ENCODE results near the gene TMIGD1. TPM values are rescaled to one million over a fixed set of nuclear protein-coding genes. Genes with fewer than 3 reads are reported as not detected.
"Not testable (repeated sequence)": the region's sequence is repeated elsewhere in the genome, so short reads cannot be mapped to it uniquely, and the experiment has no call there.

Gene TMIGD1
- total RNA-seq, 1 experiment from 2014 or later, result not detected

DNA sequence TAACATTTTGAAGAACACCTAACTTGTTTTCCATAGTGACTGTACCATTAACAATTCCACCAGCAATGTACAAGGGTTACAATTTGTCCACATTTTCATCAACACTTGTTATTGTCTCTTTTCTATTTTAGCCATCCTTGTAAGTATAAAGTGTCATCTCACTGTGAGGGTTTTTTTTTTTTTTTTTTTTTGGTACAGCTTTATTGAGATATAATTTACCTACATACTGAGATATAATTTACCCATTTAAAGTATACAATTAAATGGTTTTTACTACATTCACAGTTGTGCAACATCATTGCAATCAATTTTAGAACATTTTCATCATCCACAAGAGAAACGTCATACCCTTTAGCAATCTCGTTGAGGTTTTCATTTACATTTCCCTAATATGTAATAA is 17.9 kb upstream of the TMIGD1 start:
- TF ChIP-seq, protein P1, sequence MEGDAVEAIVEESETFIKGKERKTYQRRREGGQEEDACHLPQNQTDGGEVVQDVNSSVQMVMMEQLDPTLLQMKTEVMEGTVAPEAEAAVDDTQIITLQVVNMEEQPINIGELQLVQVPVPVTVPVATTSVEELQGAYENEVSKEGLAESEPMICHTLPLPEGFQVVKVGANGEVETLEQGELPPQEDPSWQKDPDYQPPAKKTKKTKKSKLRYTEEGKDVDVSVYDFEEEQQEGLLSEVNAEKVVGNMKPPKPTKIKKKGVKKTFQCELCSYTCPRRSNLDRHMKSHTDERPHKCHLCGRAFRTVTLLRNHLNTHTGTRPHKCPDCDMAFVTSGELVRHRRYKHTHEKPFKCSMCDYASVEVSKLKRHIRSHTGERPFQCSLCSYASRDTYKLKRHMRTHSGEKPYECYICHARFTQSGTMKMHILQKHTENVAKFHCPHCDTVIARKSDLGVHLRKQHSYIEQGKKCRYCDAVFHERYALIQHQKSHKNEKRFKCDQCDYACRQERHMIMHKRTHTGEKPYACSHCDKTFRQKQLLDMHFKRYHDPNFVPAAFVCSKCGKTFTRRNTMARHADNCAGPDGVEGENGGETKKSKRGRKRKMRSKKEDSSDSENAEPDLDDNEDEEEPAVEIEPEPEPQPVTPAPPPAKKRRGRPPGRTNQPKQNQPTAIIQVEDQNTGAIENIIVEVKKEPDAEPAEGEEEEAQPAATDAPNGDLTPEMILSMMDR (conservative IDR thresholded peaks at IDR 0.05), result no peak
- H3K4me1 ChIP-seq (ENCODE audit: insufficient read depth, low read length), result no peaks in the 10 kb centered on the region
- H3K79me2 ChIP-seq (ENCODE audit: insufficient read depth, low read length), result no peaks in the 10 kb centered on the region
- H3K36me3 Mint-ChIP-seq (ENCODE audit: insufficient read depth in 1 of 3, low read depth in 3 of 3), result no peaks in the 10 kb centered on the region
- H3K27ac ChIP-seq (ENCODE audit: insufficient read length, low read depth, low read length), result no peak overlapping the region
- H3K9me3 Mint-ChIP-seq, result 0 out of 5 replicates have a peak, but pooled peaks cover 0 to 2% of the 10 kb centered on the region in 2 experiments
- no peak overlapping the region for H3K4me2 ChIP-seq (ENCODE audit: insufficient read depth, insufficient read length, low read length)
- H2AK5ac ChIP-seq (ENCODE audit: insufficient read length, low read length), result no peak overlapping the region
- H4K91ac ChIP-seq (ENCODE audit: insufficient read length, low read depth, low read length), result no peak overlapping the region
- H3K9ac ChIP-seq (ENCODE audit: extremely low read depth, insufficient read length, low read length), result no peak overlapping the region
- H4K8ac ChIP-seq (replicated peaks; ENCODE audit: insufficient read length, low read depth, low read length), result no peak overlapping the region
- no peak overlapping the region for H4K5ac ChIP-seq (ENCODE audit: insufficient read length, low read depth, low read length)
- H2BK12ac ChIP-seq (ENCODE audit: insufficient read length, low read depth, low read length), result no peak overlapping the region
- no peak for DNase-seq
- no peak overlapping the region for H2BK120ac ChIP-seq (ENCODE audit: low read depth, low read length, poor library complexity, severe bottlenecking)
- WGBS (ENCODE audit: extremely low coverage, insufficient read length, low lambda C conversion rate), result no CpG with 5 or more reads among the region's 2 CpGs
- H3K79me1 ChIP-seq (ENCODE audit: insufficient read depth, low read depth, low read length, poor library complexity, severe bottlenecking), result no peaks in the 10 kb centered on the region
- H3K23me2 ChIP-seq (ENCODE audit: insufficient read length, low read depth, low read length, poor library complexity, severe bottlenecking), result no peaks in the 10 kb centered on the region
- H3K14ac ChIP-seq (ENCODE audit: insufficient read depth, low read length), result no peak overlapping the region
- H2AFZ ChIP-seq (ENCODE audit: low read length), result no peak overlapping the region
- no peak overlapping the region for H3K23ac ChIP-seq (ENCODE audit: insufficient read length, low read depth, low read length)
- H3K27me3 ChIP-seq (ENCODE audit: insufficient read depth, low read length), result no peaks in the 10 kb centered on the region
- no peak overlapping the region for H3K56ac ChIP-seq (ENCODE audit: insufficient read length, low read depth, low read length)
- H4K20me1 ChIP-seq (ENCODE audit: control insufficient read depth, insufficient read depth, insufficient read length), result no peaks in the 10 kb centered on the region
- no peaks in the 10 kb centered on the region; the same call in 1 of the 2 replicates for H3K27me3 Mint-ChIP-seq (ENCODE audit: low read depth)
- H2BK20ac ChIP-seq (ENCODE audit: low read depth, low read length, poor library complexity, severe bottlenecking), result no peak overlapping the region
- H2BK5ac ChIP-seq (ENCODE audit: insufficient read length, low read length), result no peak overlapping the region
- no peak overlapping the region for H3K4ac ChIP-seq (ENCODE audit: low read depth, low read length)
- H3K4me3 Mint-ChIP-seq, result no peak overlapping the region
- H3K4me1 Mint-ChIP-seq, result peaks cover 7 to 8% of the 10 kb centered on the region in 2 experiments
- H2BK15ac ChIP-seq (ENCODE audit: low read depth, low read length), result no peak overlapping the region
- H3K9me3 ChIP-seq (ENCODE audit: control insufficient read depth, low read depth, low read length), result no peaks in the 10 kb centered on the region
- H3K27ac Mint-ChIP-seq, result no peak overlapping the region
- H3T11ph ChIP-seq (ENCODE audit: low read length), result no peak overlapping the region
- H3K18ac ChIP-seq (ENCODE audit: insufficient read length, low read depth, low read length), result no peak overlapping the region

DNA sequence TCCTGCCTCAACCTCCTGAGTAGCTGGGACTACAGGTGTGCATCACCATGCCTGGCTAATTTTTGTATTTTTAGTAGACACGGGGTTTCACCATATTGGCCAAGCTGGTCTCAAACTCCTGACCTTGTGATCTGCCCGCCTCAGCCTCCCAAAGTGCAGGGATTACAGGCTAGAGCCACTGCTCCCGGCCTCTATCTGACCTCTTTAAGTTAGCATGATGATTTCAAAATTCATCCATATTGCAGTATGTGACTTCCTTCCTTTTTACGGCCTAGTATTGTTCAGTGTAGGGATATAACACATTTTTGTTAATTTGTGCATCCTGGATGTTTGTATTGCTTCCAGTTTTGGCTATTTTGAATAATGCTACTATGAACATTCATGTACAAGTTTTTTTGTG is 17.4 kb upstream of the TMIGD1 start:
- H3K79me1 ChIP-seq (ENCODE audit: insufficient read depth, low read depth, low read length, poor library complexity, severe bottlenecking); H3K4me3 Mint-ChIP-seq; H4K8ac ChIP-seq (replicated peaks; ENCODE audit: insufficient read length, low read depth, low read length); H3K4me1 ChIP-seq (ENCODE audit: insufficient read depth, low read length); H3K23ac ChIP-seq (ENCODE audit: insufficient read length, low read depth, low read length); H3K36me3 Mint-ChIP-seq (ENCODE audit: insufficient read depth in 1 of 3, low read depth in 3 of 3); H3K14ac ChIP-seq (ENCODE audit: insufficient read depth, low read length); DNase-seq; H3K4me1 Mint-ChIP-seq; H2AFZ ChIP-seq (ENCODE audit: low read length); H3K79me2 ChIP-seq (ENCODE audit: insufficient read depth, low read length); H2BK120ac ChIP-seq (ENCODE audit: low read depth, low read length, poor library complexity, severe bottlenecking); H3K27ac ChIP-seq (ENCODE audit: insufficient read length, low read depth, low read length); H4K20me1 ChIP-seq (ENCODE audit: control insufficient read depth, insufficient read depth, insufficient read length); H2AK5ac ChIP-seq (ENCODE audit: insufficient read length, low read length); H3K9me3 ChIP-seq (ENCODE audit: control insufficient read depth, low read depth, low read length); H3K9ac ChIP-seq (ENCODE audit: extremely low read depth, insufficient read length, low read length); H3K23me2 ChIP-seq (ENCODE audit: insufficient read length, low read depth, low read length, poor library complexity, severe bottlenecking); H4K5ac ChIP-seq (ENCODE audit: insufficient read length, low read depth, low read length); H3K18ac ChIP-seq (ENCODE audit: insufficient read length, low read depth, low read length); H2BK5ac ChIP-seq (ENCODE audit: insufficient read length, low read length); H2BK12ac ChIP-seq (ENCODE audit: insufficient read length, low read depth, low read length); H3K27ac Mint-ChIP-seq; H2BK15ac ChIP-seq (ENCODE audit: low read depth, low read length); H3K27me3 ChIP-seq (ENCODE audit: insufficient read depth, low read length); H4K91ac ChIP-seq (ENCODE audit: insufficient read length, low read depth, low read length); H3K4me2 ChIP-seq (ENCODE audit: insufficient read depth, insufficient read length, low read length); H3K56ac ChIP-seq (ENCODE audit: insufficient read length, low read depth, low read length); H3K4ac ChIP-seq (ENCODE audit: low read depth, low read length); H3T11ph ChIP-seq (ENCODE audit: low read length); H3K9me3 Mint-ChIP-seq; H3K27me3 Mint-ChIP-seq (ENCODE audit: low read depth); H2BK20ac ChIP-seq (ENCODE audit: low read depth, low read length, poor library complexity, severe bottlenecking): not testable (repeated sequence)
- WGBS (ENCODE audit: extremely low coverage, insufficient read length, low lambda C conversion rate), result no CpG with 5 or more reads among the region's 4 CpGs
